ENCODE data around the gene RNF141. TPM values are rescaled to one million over a fixed set of nuclear protein-coding genes. Genes with fewer than 3 reads are reported as not detected.

RNF141 gene
- polyA plus RNA-seq, 3 donors = 38.6 to 45.2 (median 40.1) TPM

- no peak for DNase-seq (ENCODE audit: extremely low read depth in 1 of 11, low read depth in 9 of 11, low spot score in 4 of 11)
Measured at GRCh38 chr11:10476927-10477689, 63.9 kb downstream of the RNF141 start.

GRCh38 chr11:10476342-10476741, 64.6 kb downstream of the RNF141 start:
- DNase-seq (ENCODE audit: extremely low read depth in 1 of 11, low read depth in 9 of 11, low spot score in 4 of 11) = no peak

GRCh38 chr11:10474551-10474950, 66.4 kb downstream of the RNF141 start:
- DNase-seq (ENCODE audit: extremely low read depth in 1 of 11, low read depth in 9 of 11, low spot score in 4 of 11) = no peak

GRCh38 chr11:10473371-10473770, 67.6 kb downstream of the RNF141 start:
- DNase-seq (ENCODE audit: extremely low read depth in 1 of 11, low read depth in 9 of 11, low spot score in 4 of 11) = no peak

- no peak for DNase-seq (ENCODE audit: extremely low read depth in 1 of 11, low read depth in 9 of 11, low spot score in 4 of 11)
Measured at GRCh38 chr11:10462746-10463300, 78.2 kb downstream of the RNF141 start.

Other genes with a start within 250 kb of the RNF141 start
- gene SBF2, start 247.0 kb downstream of the RNF141 start, polyA plus RNA-seq (ENCODE audit: insufficient read length in 3 of 3) = 10 to 100 TPM; 47.0 to 58.3 (median 52.3) TPM
- 10 to 100 TPM; 11.1 to 12.5 (median 11.6) TPM for gene ADM, start 236.1 kb downstream of the RNF141 start, polyA plus RNA-seq (ENCODE audit: insufficient read length in 3 of 3)
- gene AMPD3, start 85.9 kb downstream of the RNF141 start, polyA plus RNA-seq (ENCODE audit: insufficient read length in 3 of 3) = 1 to 10 TPM; 5.0 to 7.2 (median 5.7) TPM
- 10 to 100 TPM; 59.3 to 71.7 (median 67.2) TPM for gene LYVE1, start 27.5 kb upstream of the RNF141 start, polyA plus RNA-seq (ENCODE audit: insufficient read length in 3 of 3)
- gene IRAG1, start 152.6 kb upstream of the RNF141 start, polyA plus RNA-seq (ENCODE audit: insufficient read length in 3 of 3) = 10 to 100 TPM in 1 of 3 donors, 1 to 10 TPM in 2; 9.2 to 10.8 (median 9.6) TPM
- 10 to 100 TPM; 60.7 to 68.9 (median 68.5) TPM for gene CTR9, start 210.1 kb upstream of the RNF141 start, polyA plus RNA-seq (ENCODE audit: insufficient read length in 3 of 3)